Measurements from ENCODE around the gene CASKIN1.

CASKIN1 gene

DNA sequence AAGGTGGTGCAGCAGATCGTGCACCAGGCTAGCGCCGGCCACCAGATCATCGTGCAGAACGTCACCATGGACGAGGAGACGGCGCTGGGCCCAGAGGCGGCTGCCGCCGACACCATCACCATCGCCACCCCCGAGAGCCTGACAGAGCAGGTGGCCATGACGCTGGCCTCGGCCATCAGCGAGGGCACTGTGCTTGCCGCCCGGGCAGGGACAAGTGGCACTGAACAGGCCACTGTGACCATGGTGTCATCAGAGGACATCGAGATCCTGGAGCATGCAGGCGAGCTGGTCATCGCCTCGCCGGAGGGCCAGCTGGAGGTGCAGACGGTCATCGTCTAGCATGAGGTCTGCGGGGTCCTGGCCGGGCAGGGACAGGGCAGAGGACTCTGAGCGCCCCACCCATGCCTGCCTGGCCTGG is 38.8 kb upstream of the CASKIN1 start:
- no peak for TF ChIP-seq CTCF (IDR thresholded peaks at IDR 0.05)
- Histone ChIP-seq H3K4me3 (no peak overlapping the region), H3K27ac (no peak overlapping the region)
- DNase-seq (ENCODE audit: low spot score): no peak

GRCh38 chr16:2234813-2235170 is 38.4 kb upstream of the CASKIN1 start:
- no peak for DNase-seq (ENCODE audit: low spot score)
- TF ChIP-seq CTCF (IDR thresholded peaks at IDR 0.05): no peak
- no peak overlapping the region for H3K27ac ChIP-seq
- H3K4me3 ChIP-seq: no peak overlapping the region

DNA sequence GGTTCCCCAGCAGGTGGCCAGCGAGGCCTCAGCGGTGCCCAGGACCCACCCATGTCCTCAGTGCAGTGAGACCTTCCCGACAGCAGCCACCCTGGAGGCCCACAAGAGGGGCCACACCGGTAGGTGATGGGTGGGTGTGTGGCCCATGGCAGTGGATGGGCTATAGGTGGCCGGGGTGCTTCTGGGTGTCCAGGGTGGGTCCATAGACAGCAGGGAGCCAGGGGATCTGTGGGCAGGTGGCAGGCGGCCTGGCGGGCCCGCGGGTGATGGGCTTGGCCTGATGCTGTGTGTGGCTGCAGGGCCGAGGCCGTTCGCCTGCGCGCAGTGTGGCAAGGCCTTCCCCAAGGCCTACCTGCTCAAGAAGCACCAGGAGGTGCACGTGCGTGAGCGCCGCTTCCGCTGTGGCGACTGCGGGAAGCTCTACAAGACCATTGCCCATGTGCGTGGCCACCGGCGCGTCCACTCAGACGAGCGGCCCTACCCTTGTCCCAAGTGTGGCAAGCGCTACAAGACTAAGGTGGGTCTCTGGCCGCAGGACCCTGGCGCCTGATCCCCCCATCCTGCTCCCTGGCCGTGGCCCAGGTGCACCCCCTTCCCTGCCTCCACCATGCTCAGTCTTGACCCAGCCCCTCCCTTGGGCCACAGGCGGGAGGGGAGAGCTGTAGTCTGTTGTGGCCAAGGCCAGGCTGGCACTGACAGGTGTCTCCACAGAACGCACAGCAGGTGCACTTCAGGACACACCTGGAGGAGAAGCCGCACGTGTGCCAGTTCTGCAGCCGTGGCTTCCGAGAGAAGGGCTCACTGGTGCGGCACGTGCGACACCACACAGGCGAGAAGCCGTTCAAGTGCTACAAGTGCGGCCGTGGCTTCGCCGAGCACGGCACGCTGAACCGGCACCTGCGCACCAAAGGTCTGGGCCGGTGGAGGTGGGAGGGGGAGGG is 37.7 kb upstream of the CASKIN1 start:
- Histone ChIP-seq H3K27ac (no peak overlapping the region), H3K4me3 (no peak overlapping the region)
- DNase-seq (ENCODE audit: low spot score): no peak
- TF ChIP-seq CTCF (IDR thresholded peaks at IDR 0.05): no peak

DNA sequence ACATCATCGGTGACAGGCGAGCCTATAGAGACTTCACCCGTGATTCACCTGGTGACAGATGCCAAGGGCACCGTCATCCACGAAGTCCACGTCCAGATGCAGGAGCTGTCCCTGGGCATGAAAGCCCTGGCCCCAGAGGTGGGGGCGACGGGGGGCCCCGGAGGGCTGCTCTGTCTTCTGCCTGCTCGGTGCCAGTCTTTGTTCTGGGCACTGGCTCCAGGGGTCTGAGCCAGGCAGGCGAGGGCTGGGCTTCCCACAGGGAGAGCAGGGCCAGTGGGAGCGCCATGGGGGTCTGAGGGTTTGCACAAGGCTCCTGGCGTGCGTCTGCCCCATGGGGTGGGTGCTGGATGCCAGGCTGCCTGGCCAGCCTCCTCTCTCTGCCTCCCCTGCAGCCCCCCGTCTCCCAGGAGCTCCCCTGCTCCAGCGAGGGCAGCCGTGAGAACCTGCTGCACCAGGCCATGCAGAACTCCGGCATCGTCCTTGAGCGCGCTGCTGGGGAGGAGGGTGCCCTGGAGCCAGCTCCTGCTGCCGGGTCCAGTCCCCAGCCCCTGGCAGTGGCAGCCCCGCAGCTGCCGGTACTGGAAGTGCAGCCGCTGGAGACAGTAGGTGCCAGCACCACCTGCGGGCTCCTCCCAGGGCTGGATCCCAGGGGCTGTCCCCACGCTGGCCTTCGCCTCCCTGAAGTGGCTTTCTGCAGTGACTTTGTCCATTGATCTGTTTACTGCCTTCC is 36.8 kb upstream of the CASKIN1 start:
- H3K4me3 ChIP-seq: no peak overlapping the region
- H3K27ac ChIP-seq: no peak overlapping the region
- no peak for TF ChIP-seq CTCF (IDR thresholded peaks at IDR 0.05)
- no peak for DNase-seq (ENCODE audit: low spot score)

- no peak for DNase-seq (ENCODE audit: low spot score)
- Histone ChIP-seq H3K27ac (no peak overlapping the region), H3K4me3 (no peak overlapping the region)
- no peak for TF ChIP-seq CTCF (IDR thresholded peaks at IDR 0.05)
Observed at GRCh38 chr16:2232094-2232990, 35.9 kb upstream of the CASKIN1 start.

GRCh38 chr16:2231016-2231931 is 34.9 kb upstream of the CASKIN1 start:
- DNase-seq (ENCODE audit: low spot score): no peak
- no peak overlapping the region for H3K27ac ChIP-seq
- TF ChIP-seq CTCF (IDR thresholded peaks at IDR 0.05): no peak
- H3K4me3 ChIP-seq: no peak overlapping the region
